A549 (cell line): ENCODE results near the gene KLF2.
"Not testable (repeated sequence)": the region's sequence is repeated elsewhere in the genome, so short reads cannot be mapped to it uniquely, and the experiment has no call there.

ENCODE experiments used
- CTCF ChIP-seq: fragments of >200 bp; sonication (Bioruptor Twin); formaldehyde crosslinking; IDR thresholded peaks from 3 replicates; pipeline ENCODE4 v1.5.1; 2016
- MAFK ChIP-seq: fragments of 450-650 bp; IDR thresholded peaks from 2 replicates; pipeline ENCODE4 v1.6.1; 2014; ENCODE audit not compliant: partially characterized antibody
- MAX ChIP-seq: IDR thresholded peaks from 2 replicates; pipeline ENCODE4 v1.6.1; 2012
- NFE2L2 ChIP-seq: fragments of 150-350 bp; conservative IDR thresholded peaks from 2 replicates; pipeline ENCODE4 v1.6.1; 2014; ENCODE audit warnings: low read length
- PBX3 ChIP-seq: IDR thresholded peaks from 2 replicates; pipeline ENCODE4 v1.6.1; 2012
- POLR2A ChIP-seq: IDR thresholded peaks from 2 replicates; pipeline ENCODE4 v1.6.1; 2012; ENCODE audit warnings: mild to moderate bottlenecking, low read length
- RAD21 ChIP-seq, 2 experiments: fragments of >200 bp in 1 of 2; sonication (Bioruptor Twin) in 1 of 2; formaldehyde crosslinking in 1 of 2; IDR thresholded peaks in 1 of 2; conservative IDR thresholded peaks in 1 of 2; 2 replicates in 1 of 2; 3 replicates in 1 of 2; pipeline ENCODE4 v1.6.1; 2012 to 2018; ENCODE audit warnings: inconsistent platforms in 1 of 2
- RARB ChIP-seq: fragments of 250-450 bp; sonication (Bioruptor Pico); IDR thresholded peaks from 2 replicates; pipeline ENCODE4 v1.8.0; 2021; ENCODE audit warnings: mild to moderate bottlenecking, moderate library complexity
- TFCP2L1 ChIP-seq: fragments of 250-450 bp; sonication (Bioruptor Pico); IDR thresholded peaks from 2 replicates; pipeline ENCODE4 v1.5.0; 2021; ENCODE audit warnings: mild to moderate bottlenecking

DNA sequence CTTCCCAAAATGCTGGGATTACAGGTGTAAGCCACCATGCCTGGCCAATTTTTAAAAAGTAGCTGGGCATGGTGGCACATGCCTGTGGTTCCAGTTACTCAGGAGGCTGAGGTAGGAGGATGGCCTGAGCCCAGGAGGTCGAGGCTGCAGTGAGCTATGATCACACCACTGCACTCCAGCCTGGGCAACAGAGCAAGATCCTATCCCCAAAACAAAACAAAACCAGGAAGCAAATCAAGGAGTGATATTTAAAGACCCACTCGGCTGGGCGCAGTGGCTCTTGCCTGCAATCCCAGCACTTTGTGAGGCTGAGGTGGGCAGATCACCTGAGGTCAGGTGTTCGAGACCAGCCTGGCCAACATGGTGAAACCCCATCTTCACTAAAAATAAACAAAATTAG, 22.5 kb downstream of the KLF2 start:
- not testable (repeated sequence) for TF ChIP-seq CTCF; POLR2A; PBX3; RARB (CRISPR knock-in tag); TFCP2L1 (CRISPR knock-in tag); MAX; NFE2L2; RAD21 (conservative IDR thresholded peaks at IDR 0.05 in 1 of 2, IDR thresholded peaks at IDR 0.05 in 1 of 2); MAFK
